Prostate gland (tissue), 2 donors: Measurements from ENCODE around the gene APAF1. TPM values are rescaled to one million over a fixed set of nuclear protein-coding genes. Genes with fewer than 3 reads are reported as not detected.
"Not testable (repeated sequence)": the region's sequence is repeated elsewhere in the genome, so short reads cannot be mapped to it uniquely, and the experiment has no call there.

Experiments used
- DNase-seq: peaks from one replicate; pipeline ENCODE4 v3.0.0-alpha.2; 2019; ENCODE audit warnings: low spot score
- H3K27ac ChIP-seq, 2 donors: fragments of 200-600 bp; sonication (generic); 2 replicates each; pipeline ENCODE4 v1.5.1; 2017 to 2019
- H3K27me3 ChIP-seq: fragments of 200-600 bp; sonication (generic); replicated peaks from 2 replicates; pipeline ENCODE4 v1.5.1; 2019; ENCODE audit not compliant: insufficient read depth
- H3K36me3 ChIP-seq, 2 donors: fragments of 200-600 bp; sonication (generic); 1 replicate in 1 of 2; 2 replicates in 1 of 2; pipeline versions ENCODE4 v1.5.1 to v1.8.1; 2017 to 2019
- H3K4me1 ChIP-seq: fragments of 200-600 bp; sonication (generic); replicated peaks from 2 replicates; pipeline ENCODE4 v1.5.1; 2019
- H3K4me3 ChIP-seq, 2 donors: fragments of 200-600 bp; sonication (generic); 2 replicates each; pipeline ENCODE4 v1.5.1; 2017 to 2019
- H3K9me3 ChIP-seq: fragments of 200-600 bp; sonication (generic); 2 replicates; pipeline ENCODE4 v1.5.1; 2017
- CTCF ChIP-seq, 4 experiments: fragments of 200-600 bp in 2 of 4; fragments of 450-650 bp in 2 of 4; sonication (generic) in 2 of 4; IDR thresholded peaks; 1 replicate in 3 of 4; 2 replicates in 1 of 4; pipeline ENCODE4 v1.5.1; 2016 to 2019; ENCODE audit warnings: antibody characterized with exemption in 4 of 4, mild to moderate bottlenecking in 2 of 4, moderate library complexity in 2 of 4
- POLR2A ChIP-seq: fragments of 450-650 bp; IDR thresholded peaks from one replicate; pipeline ENCODE4 v1.6.1; 2016; ENCODE audit warnings: antibody characterized with exemption, mild to moderate bottlenecking
- POLR2AphosphoS5 ChIP-seq: sonication (generic); formaldehyde crosslinking; IDR thresholded peaks from one replicate; pipeline ENCODE4 v1.6.1; 2017; ENCODE audit warnings: antibody characterized with exemption
- WGBS: methylation state at CpG from one replicate; pipeline ENCODE4 v1.1.5; 2018; 5-methylcytosine and 5-hydroxymethylcytosine counted together
- intact Hi-C: fragments of 100-400 bp; cut with DNase I; formaldehyde crosslinking; loops from one replicate; pipeline ENCODE4 v1.14.2; 2022
- total RNA-seq, 2 donors: library from RNA; depleted of rRNA; stranded (reverse); fragments of >200 nt; gene quantifications; one replicate each; pipeline ENCODE4 v1.1.0, GENCODE V29; 2016

Gene APAF1
- total RNA-seq, 2 donors from 2014 or later: 9.4 to 11.6 TPM

GRCh38 chr12:98750511-98750910 is 105.4 kb downstream of the APAF1 start:
- 47% methylated on average over 9 of the region's 9 CpGs for WGBS
- intact Hi-C loops: no loop called here
- no peak overlapping the region for H3K4me3 ChIP-seq
- no peak for DNase-seq
- H3K36me3 ChIP-seq: no peaks in the 10 kb centered on the region
- no peak for TF ChIP-seq POLR2A
- no peak for TF ChIP-seq POLR2AphosphoS5
- TF ChIP-seq CTCF (IDR thresholded peaks at IDR 0.05): no peak
- no peaks in the 10 kb centered on the region for H3K9me3 ChIP-seq
- no peak overlapping the region for H3K27ac ChIP-seq
- no peaks in the 10 kb centered on the region for H3K27me3 ChIP-seq
- no peaks in the 10 kb centered on the region for H3K4me1 ChIP-seq

GRCh38 chr12:98751580-98752115 is 106.6 kb downstream of the APAF1 start:
- no peaks in the 10 kb centered on the region for H3K4me1 ChIP-seq
- no peak for TF ChIP-seq POLR2AphosphoS5
- no peak for TF ChIP-seq POLR2A
- TF ChIP-seq CTCF (IDR thresholded peaks at IDR 0.05): no peak
- no peak for DNase-seq
- intact Hi-C loops: no loop called here
- no peak overlapping the region for H3K27ac ChIP-seq
- H3K9me3 ChIP-seq: no peaks in the 10 kb centered on the region
- no peaks in the 10 kb centered on the region for H3K36me3 ChIP-seq
- H3K27me3 ChIP-seq: no peaks in the 10 kb centered on the region
- no peak overlapping the region for H3K4me3 ChIP-seq
- 89% methylated on average over 4 of the region's 4 CpGs for WGBS

- Histone ChIP-seq H3K27me3 (no peaks in the 10 kb centered on the region), H3K4me3 (no peak overlapping the region), H3K9me3 (no peaks in the 10 kb centered on the region), H3K36me3 (no peaks in the 10 kb centered on the region), H3K4me1 (no peaks in the 10 kb centered on the region), H3K27ac (no peak overlapping the region)
- WGBS: 86% methylated on average over 5 of the region's 5 CpGs
- TF ChIP-seq POLR2AphosphoS5: no peak
- no peak for TF ChIP-seq POLR2A
- no peak for TF ChIP-seq CTCF (IDR thresholded peaks at IDR 0.05)
- no peak for DNase-seq
- intact Hi-C loops: no loop called here
Observed at GRCh38 chr12:98752726-98753125, 107.6 kb downstream of the APAF1 start.

GRCh38 chr12:98754095-98754494 is 109.0 kb downstream of the APAF1 start:
- H3K36me3 ChIP-seq: no peaks in the 10 kb centered on the region
- DNase-seq: no peak
- no peaks in the 10 kb centered on the region for H3K27me3 ChIP-seq
- no peaks in the 10 kb centered on the region for H3K9me3 ChIP-seq
- no peak overlapping the region for H3K27ac ChIP-seq
- H3K4me1 ChIP-seq: no peaks in the 10 kb centered on the region
- WGBS: 50% methylated on average over 5 of the region's 5 CpGs
- intact Hi-C loops: no loop called here
- no peak for TF ChIP-seq POLR2A
- no peak for TF ChIP-seq POLR2AphosphoS5
- no peak for TF ChIP-seq CTCF (IDR thresholded peaks at IDR 0.05)
- no peak overlapping the region for H3K4me3 ChIP-seq

- H3K9me3 ChIP-seq, intact Hi-C loops, H3K27me3 ChIP-seq, DNase-seq, H3K4me1 ChIP-seq, H3K36me3 ChIP-seq, H3K4me3 ChIP-seq, H3K27ac ChIP-seq: not testable (repeated sequence)
- 96% methylated on average over 5 of the region's 5 CpGs for WGBS
Observed at GRCh38 chr12:98755855-98756254, 110.8 kb downstream of the APAF1 start.
